Muscle layer of colon (tissue), 2 donors: ENCODE data around the gene EPB41.
"Not testable (repeated sequence)": the region's sequence is repeated elsewhere in the genome, so short reads cannot be mapped to it uniquely, and the experiment has no call there.

Experiments used
- H3K27ac ChIP-seq: one replicate; pipeline ENCODE4 v1.7.0; 2013; ENCODE audit warnings: low read depth, mild to moderate bottlenecking, low read length, moderate library complexity
- H3K27me3 ChIP-seq, 2 donors: one replicate each; pipeline ENCODE4 v1.7.0; 2013; ENCODE audit warnings: low read length in 2 of 2, mild to moderate bottlenecking in 2 of 2; ENCODE audit not compliant: insufficient read depth in 2 of 2, control insufficient read depth in 1 of 2
- H3K36me3 ChIP-seq: one replicate; pipeline ENCODE4 v1.7.0; 2013; ENCODE audit warnings: mild to moderate bottlenecking, low read length; ENCODE audit not compliant: insufficient read depth
- H3K4me1 ChIP-seq: one replicate; pipeline ENCODE4 v1.7.0; 2013; ENCODE audit warnings: mild to moderate bottlenecking, low read length; ENCODE audit not compliant: insufficient read depth
- H3K4me3 ChIP-seq, 2 donors: one replicate each; pipeline ENCODE4 v1.7.0; 2013; ENCODE audit warnings: low read length in 2 of 2, low read depth in 1 of 2, mild to moderate bottlenecking in 1 of 2, moderate library complexity in 1 of 2
- H3K9ac ChIP-seq: one replicate; pipeline ENCODE4 v1.7.0; 2013; ENCODE audit warnings: low read length
- H3K9me3 ChIP-seq: one replicate; pipeline ENCODE4 v1.7.0; 2013; ENCODE audit warnings: mild to moderate bottlenecking, low read length
- donor health status: abdominal sarcoma.
- donor health status: Adenocarcinoma of cecum.

EPB41 gene

GRCh38 chr1:28934676-28935075, 20.3 kb downstream of the EPB41 start:
- Histone ChIP-seq H3K27ac (no peak overlapping the region), H3K4me1 (no peaks in the 10 kb centered on the region), H3K36me3 (no peaks in the 10 kb centered on the region), H3K4me3 (no peak overlapping the region), H3K9ac (no peak overlapping the region), H3K9me3 (no peaks in the 10 kb centered on the region), H3K27me3 (no peaks in the 10 kb centered on the region)

- Histone ChIP-seq H3K27ac (no peak overlapping the region), H3K27me3 (no peaks in the 10 kb centered on the region), H3K36me3 (no peaks in the 10 kb centered on the region)
Measured at GRCh38 chr1:28935293-28935692, 20.9 kb downstream of the EPB41 start.

GRCh38 chr1:28936094-28936493, 21.7 kb downstream of the EPB41 start:
- H3K4me1 ChIP-seq, result no peaks in the 10 kb centered on the region
- no peaks in the 10 kb centered on the region for H3K9me3 ChIP-seq
- no peaks in the 10 kb centered on the region for H3K36me3 ChIP-seq
- H3K27ac ChIP-seq, result no peak overlapping the region
- no peak overlapping the region for H3K4me3 ChIP-seq
- H3K9ac ChIP-seq, result no peak overlapping the region
- no peaks in the 10 kb centered on the region for H3K27me3 ChIP-seq

More at GRCh38 chr1:28935293-28935692, 20.9 kb downstream of the EPB41 start:
- Histone ChIP-seq H3K4me3 (no peak overlapping the region), H3K4me1 (no peaks in the 10 kb centered on the region), H3K9me3 (no peaks in the 10 kb centered on the region), H3K9ac (no peak overlapping the region)

GRCh38 chr1:28936528-28936927, 22.2 kb downstream of the EPB41 start:
- Histone ChIP-seq H3K4me1 (no peaks in the 10 kb centered on the region), H3K27ac (no peak overlapping the region), H3K27me3 (no peaks in the 10 kb centered on the region), H3K9ac (no peak overlapping the region), H3K9me3 (no peaks in the 10 kb centered on the region), H3K4me3 (no peak overlapping the region), H3K36me3 (no peaks in the 10 kb centered on the region)

GRCh38 chr1:28943581-28943980, 29.2 kb downstream of the EPB41 start:
- H3K27me3 ChIP-seq, H3K36me3 ChIP-seq: not testable (repeated sequence)

GRCh38 chr1:28950006-28950405, 35.6 kb downstream of the EPB41 start:
- H3K9me3 ChIP-seq, result no peaks in the 10 kb centered on the region
- H3K9ac ChIP-seq, result no peak overlapping the region
- H3K4me3 ChIP-seq, result no peak overlapping the region
- no peaks in the 10 kb centered on the region for H3K27me3 ChIP-seq
- H3K27ac ChIP-seq, result no peak overlapping the region
- H3K36me3 ChIP-seq, result no peaks in the 10 kb centered on the region
- no peaks in the 10 kb centered on the region for H3K4me1 ChIP-seq

More at GRCh38 chr1:28943581-28943980, 29.2 kb downstream of the EPB41 start:
- H3K4me1 ChIP-seq, H3K4me3 ChIP-seq, H3K27ac ChIP-seq, H3K9ac ChIP-seq, H3K9me3 ChIP-seq: not testable (repeated sequence)

GRCh38 chr1:28950449-28950848, 36.1 kb downstream of the EPB41 start:
- no peak overlapping the region for H3K9ac ChIP-seq
- H3K36me3 ChIP-seq, result no peaks in the 10 kb centered on the region
- H3K27ac ChIP-seq, result no peak overlapping the region
- no peaks in the 10 kb centered on the region for H3K4me1 ChIP-seq
- H3K4me3 ChIP-seq, result no peak overlapping the region
- no peaks in the 10 kb centered on the region for H3K9me3 ChIP-seq
- H3K27me3 ChIP-seq, result no peaks in the 10 kb centered on the region

GRCh38 chr1:28954126-28954726, 39.9 kb downstream of the EPB41 start:
- H3K27ac ChIP-seq, result no peak overlapping the region
- no peaks in the 10 kb centered on the region for H3K4me1 ChIP-seq
- H3K27me3 ChIP-seq, result no peaks in the 10 kb centered on the region
- H3K9ac ChIP-seq, result no peak overlapping the region
- H3K9me3 ChIP-seq, result no peaks in the 10 kb centered on the region
- no peak overlapping the region for H3K4me3 ChIP-seq
- H3K36me3 ChIP-seq, result no peaks in the 10 kb centered on the region

GRCh38 chr1:28956038-28956464, 41.7 kb downstream of the EPB41 start:
- H3K27me3 ChIP-seq, result no peaks in the 10 kb centered on the region
- H3K27ac ChIP-seq, result no peak overlapping the region
- no peaks in the 10 kb centered on the region for H3K36me3 ChIP-seq
- H3K9ac ChIP-seq, result no peak overlapping the region
- H3K4me1 ChIP-seq, result no peaks in the 10 kb centered on the region
- H3K4me3 ChIP-seq, result no peak overlapping the region
- no peaks in the 10 kb centered on the region for H3K9me3 ChIP-seq

GRCh38 chr1:28962114-28962831, 47.9 kb downstream of the EPB41 start:
- H3K27ac ChIP-seq, H3K9ac ChIP-seq, H3K4me3 ChIP-seq, H3K4me1 ChIP-seq, H3K9me3 ChIP-seq, H3K36me3 ChIP-seq, H3K27me3 ChIP-seq: not testable (repeated sequence)

- Histone ChIP-seq H3K9ac (no peak overlapping the region), H3K27me3 (no peaks in the 10 kb centered on the region), H3K36me3 (no peaks in the 10 kb centered on the region), H3K4me3 (no peak overlapping the region), H3K4me1 (no peaks in the 10 kb centered on the region), H3K27ac (no peak overlapping the region), H3K9me3 (no peaks in the 10 kb centered on the region)
Measured at GRCh38 chr1:28965271-28965870, 51.0 kb downstream of the EPB41 start.
